Measurements from ENCODE around the gene COL26A1. TPM values are rescaled to one million over a fixed set of nuclear protein-coding genes. Genes with fewer than 3 reads are reported as not detected.
A peak's percentile ranks its signal among the peaks of the same experiment; 100 is the strongest.

Gene COL26A1
- total RNA-seq, 6 experiments from 2014 or later = 1.4 to 5.4 (median 3.0) TPM

DNA sequence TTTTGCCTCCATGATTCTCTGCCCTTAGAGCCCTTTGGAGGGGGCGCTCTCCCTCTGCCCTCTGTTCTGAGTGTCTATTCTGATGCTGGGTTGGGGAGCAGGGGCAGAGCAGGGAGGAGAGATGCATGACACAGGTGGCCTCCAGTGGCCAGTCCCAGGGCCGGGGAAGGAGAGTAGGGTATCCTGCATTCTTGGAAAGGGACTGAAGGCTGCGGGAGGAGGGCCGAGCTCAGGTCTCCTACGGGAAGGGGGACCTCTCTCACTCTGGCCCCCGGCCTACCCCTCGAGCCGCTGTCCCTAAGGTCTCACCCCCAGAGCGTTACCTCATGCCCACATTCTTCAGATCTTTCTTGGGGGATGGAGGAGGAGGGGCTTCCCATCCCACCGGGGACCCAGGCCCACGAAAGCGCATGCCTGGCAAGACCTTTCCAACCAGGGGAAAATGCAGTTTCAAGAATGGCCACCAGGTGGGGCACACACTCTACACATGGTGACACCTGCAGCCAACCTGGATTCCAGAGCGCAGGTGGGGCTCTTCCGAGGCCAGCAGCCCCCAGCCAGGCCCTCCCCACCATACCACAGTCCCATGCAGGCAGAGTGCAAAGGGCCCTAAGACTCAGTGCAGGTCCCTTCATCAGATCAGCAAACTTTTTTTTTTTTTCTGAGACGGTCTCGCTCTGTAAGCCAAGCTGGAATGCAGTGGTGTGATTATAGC, 180.0 kb downstream of the COL26A1 start:
- Histone ChIP-seq H3K4me1 (peaks cover 0 to 4% (median under 1%) of the 10 kb centered on the region in 4 donors), H3K27me3 (no peaks in the 10 kb centered on the region), H3K27ac (no peak overlapping the region), H3K4me3 (no peak overlapping the region), H3K36me3 (no peaks in the 10 kb centered on the region), H3K9me3 (no peaks in the 10 kb centered on the region)
- 0% methylated on average over 3 of the region's 16 CpGs for WGBS (ENCODE audit: insufficient coverage, low coverage, low lambda C conversion rate, missing lambda C conversion rate)
- TF ChIP-seq CTCF (IDR thresholded peaks at IDR 0.05) (peak; percentile 87 to 91 (median 88)), POLR2A (IDR thresholded peaks at IDR 0.05) (no peak)
- ATAC-seq (peak; percentile 64 to 70 (median 69)), DNase-seq (peak in 2 of 3 donors; percentile 64 to 77)
- intact Hi-C loops (cut with DNase I) = loop anchor here in 1 of 2 donors (5.0 kb wide), 1 partner anchor 730 kb away; no protein-coding TSS in a partner anchor

DNA sequence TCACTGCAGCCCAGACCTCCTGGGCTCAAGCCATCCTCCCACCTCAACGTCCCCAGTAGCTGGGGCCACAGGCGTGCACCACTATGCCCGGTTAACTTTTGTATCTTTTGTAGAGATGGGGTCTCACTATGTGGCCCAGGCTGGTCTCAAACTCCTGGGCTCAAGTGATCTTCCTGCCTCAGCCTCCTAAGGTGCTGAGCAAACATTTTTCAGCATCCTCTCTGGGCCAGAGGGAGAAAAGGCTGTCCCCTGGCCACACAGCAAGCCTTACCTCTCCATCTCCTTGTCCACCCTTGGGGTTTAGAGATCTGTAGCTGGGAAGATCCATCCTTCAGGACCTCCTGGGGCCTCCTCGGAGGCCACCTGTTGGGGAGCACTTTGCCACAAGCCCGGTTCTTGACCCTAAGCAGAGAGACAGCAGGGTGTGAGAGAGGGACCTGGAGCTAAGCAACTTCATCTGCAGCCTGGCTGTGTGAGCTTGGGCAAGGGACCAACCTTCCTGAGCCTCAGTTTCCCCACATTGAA, 180.6 kb downstream of the COL26A1 start:
- no peak overlapping the region for H3K27ac ChIP-seq
- no CpG with 5 or more reads among the region's 5 CpGs for WGBS (ENCODE audit: insufficient coverage, low coverage, low lambda C conversion rate, missing lambda C conversion rate)
- TF ChIP-seq POLR2A (IDR thresholded peaks at IDR 0.05) = no peak
- no peak for TF ChIP-seq CTCF (IDR thresholded peaks at IDR 0.05)
- no peaks in the 10 kb centered on the region for H3K27me3 ChIP-seq
- H3K4me1 ChIP-seq = no peaks in the 10 kb centered on the region
- intact Hi-C loops (cut with DNase I) = loop anchor here in 1 of 2 donors (5.0 kb wide), 1 partner anchor 729 kb away; no protein-coding TSS in a partner anchor
- no peak overlapping the region for H3K4me3 ChIP-seq
- H3K36me3 ChIP-seq = no peaks in the 10 kb centered on the region
- DNase-seq (no peak), ATAC-seq (no peak)
- no peaks in the 10 kb centered on the region for H3K9me3 ChIP-seq

DNA sequence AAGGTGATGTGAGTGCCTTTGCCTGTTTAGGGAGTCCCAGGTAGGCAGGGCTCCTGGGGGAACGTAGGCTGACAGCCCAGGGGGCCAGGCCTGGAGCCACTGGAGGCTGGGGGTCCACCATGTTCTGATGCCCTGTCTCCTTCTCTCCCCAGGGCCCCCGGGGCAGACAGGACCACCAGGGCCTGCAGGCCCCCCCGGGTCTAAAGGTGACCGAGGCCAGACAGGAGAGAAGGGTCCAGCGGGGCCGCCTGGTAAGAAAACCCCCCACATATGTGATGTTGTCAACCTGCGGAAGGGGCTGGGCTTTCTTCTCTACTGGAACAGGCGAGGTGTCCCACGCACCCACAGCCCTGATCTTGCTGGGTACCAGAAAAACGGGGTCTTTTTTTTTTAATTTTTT, 181.2 kb downstream of the COL26A1 start:
- no peak for ATAC-seq
- Histone ChIP-seq H3K36me3 (no peaks in the 10 kb centered on the region), H3K4me3 (no peak overlapping the region), H3K27me3 (no peaks in the 10 kb centered on the region), H3K9me3 (no peaks in the 10 kb centered on the region), H3K4me1 (no peaks in the 10 kb centered on the region), H3K27ac (no peak overlapping the region)
- intact Hi-C loops (cut with DNase I) = loop anchor here in 1 of 2 donors (5.0 kb wide), 1 partner anchor 728 kb away; no protein-coding TSS in a partner anchor
- WGBS (ENCODE audit: insufficient coverage, low coverage, low lambda C conversion rate, missing lambda C conversion rate) = 100% methylated on average over 3 of the region's 10 CpGs
- DNase-seq = no peak
- TF ChIP-seq POLR2A (IDR thresholded peaks at IDR 0.05) (no peak), CTCF (IDR thresholded peaks at IDR 0.05) (no peak)

- intact Hi-C loops (cut with DNase I) = loop anchor here in 1 of 2 donors (5.0 kb wide), 1 partner anchor 722 kb away; no protein-coding TSS in a partner anchor
- TF ChIP-seq POLR2A (IDR thresholded peaks at IDR 0.05) (no peak), CTCF (IDR thresholded peaks at IDR 0.05) (no peak)
Observed at GRCh38 chr7:101545441-101546190, 182.9 kb downstream of the COL26A1 start.

More at GRCh38 chr7:101545441-101546190, 182.9 kb downstream of the COL26A1 start:
- DNase-seq (peak in 1 of 3 donors; percentile 26), ATAC-seq (no peak)
- Histone ChIP-seq H3K27me3 (no peaks in the 10 kb centered on the region), H3K4me3 (no peak overlapping the region), H3K27ac (no peak overlapping the region), H3K36me3 (no peaks in the 10 kb centered on the region), H3K4me1 (no peaks in the 10 kb centered on the region), H3K9me3 (no peaks in the 10 kb centered on the region)
- 50% methylated on average over 1 of the region's 10 CpGs for WGBS (ENCODE audit: insufficient coverage, low coverage, low lambda C conversion rate, missing lambda C conversion rate)
